Stimulated activated CD4-positive, alpha-beta T cell treated with anti-CD3 and anti-CD28 coated beads, Interleukin-4, amount 100 ng/mL, for 48 hours (primary cell): ENCODE data around the gene SLC19A1.

ENCODE experiments used
- DNase-seq, 2 donors: peaks; one replicate each; pipeline ENCODE4 v3.0.0-alpha.2; 2020; ENCODE audit warnings: low read depth in 2 of 2

The SLC19A1 gene

DNA sequence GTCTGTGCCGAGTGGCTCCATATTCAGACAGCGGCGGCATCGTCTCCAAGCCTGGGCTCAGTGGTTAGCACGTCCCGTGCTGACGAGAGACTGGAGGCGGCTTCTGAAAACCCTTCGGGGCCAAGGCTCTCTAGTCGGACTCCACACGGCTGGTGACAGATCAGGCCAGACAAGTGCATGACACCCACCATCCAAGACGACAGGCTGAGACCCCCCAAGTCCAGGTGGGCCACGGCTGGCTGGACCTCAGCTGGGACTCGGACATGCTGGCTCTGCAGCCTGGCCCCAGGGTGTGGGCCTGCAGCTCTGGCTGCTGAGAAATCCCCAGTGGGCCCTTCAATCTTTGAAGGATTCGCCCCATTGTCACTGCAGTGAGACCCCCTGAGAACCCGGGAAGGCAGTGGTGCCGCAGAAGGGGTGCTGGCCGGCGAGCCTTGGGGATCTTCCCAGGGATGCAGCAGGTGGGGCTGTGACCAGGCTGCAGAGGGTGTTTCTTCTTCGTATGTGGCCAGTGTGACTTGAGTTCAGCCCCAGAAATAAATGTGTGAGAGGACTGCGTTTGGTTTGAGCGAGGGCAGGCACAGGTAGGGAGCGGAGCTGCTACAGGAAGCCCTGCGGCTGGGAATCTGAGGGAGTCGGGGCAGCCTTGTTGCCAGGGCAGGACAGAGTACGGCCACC, 15.9 kb upstream of the SLC19A1 start:
- no peak for DNase-seq

DNA sequence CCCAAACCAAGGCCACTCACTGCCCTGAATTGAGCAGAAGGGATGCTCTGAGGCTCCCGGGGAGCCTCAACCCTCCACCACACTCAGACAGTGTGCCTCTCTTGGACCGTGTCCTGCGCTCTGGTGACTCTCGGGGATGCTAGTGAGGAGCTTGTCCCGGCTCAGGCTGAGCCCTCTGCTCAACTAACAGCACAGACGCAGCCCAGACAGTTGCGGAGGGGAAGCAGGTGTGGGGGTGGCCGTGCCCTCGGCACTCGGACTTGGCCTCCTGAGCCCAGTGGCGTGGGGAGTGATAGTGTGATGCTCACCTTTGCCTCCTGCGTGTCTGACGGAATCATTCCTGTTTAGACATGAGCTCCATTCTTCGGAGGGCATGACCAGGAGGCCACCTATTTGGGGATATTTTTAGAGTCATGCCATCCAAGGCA, 15.4 kb upstream of the SLC19A1 start:
- DNase-seq, result no peak

DNA sequence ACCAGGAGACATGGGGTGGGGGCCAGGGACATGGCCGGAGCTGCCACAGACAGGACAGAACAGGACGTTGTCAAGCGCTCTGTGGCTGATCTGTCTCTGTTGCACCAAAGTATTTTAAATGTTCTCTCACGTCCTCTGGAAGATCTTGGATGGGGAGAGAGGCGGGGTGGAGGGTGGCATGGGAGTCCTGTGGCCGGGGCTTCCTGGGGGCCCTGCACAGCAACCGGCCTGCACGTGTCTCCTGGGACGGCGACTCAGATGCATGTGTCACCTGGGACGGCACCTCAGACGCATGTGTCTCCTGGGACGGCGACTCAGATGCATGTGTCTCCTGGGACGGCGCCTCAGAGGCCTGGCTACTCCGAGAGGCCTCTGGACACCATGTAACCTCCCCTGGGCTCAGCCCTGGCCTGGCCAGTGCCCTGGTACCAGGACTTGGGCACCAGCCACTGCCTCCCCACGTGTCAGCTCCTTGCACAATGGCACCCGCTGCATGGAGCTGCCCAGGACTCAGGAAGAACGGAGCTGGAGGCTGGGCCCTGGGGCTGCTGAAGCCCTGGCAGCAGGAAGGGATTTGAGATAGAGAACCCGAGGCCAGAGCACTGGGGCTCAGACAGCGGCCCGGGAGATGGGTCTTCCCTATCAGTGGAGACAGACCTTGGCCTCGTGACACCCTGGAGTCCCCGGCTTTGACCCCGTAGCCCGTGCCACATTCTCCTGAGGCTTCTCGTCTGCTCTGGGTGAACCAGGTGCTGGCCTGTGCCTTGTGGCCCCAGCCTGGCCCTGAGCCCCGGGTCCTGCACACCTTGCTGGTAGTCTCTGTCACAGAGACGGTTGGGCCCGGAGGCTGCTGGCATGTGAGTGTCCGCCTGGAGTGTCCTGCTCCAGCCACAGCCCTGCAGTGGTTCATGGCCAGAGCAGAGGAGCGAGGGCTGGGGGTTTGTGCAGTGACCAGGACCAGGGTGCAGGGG, 14.7 kb upstream of the SLC19A1 start:
- no peak for DNase-seq

DNA sequence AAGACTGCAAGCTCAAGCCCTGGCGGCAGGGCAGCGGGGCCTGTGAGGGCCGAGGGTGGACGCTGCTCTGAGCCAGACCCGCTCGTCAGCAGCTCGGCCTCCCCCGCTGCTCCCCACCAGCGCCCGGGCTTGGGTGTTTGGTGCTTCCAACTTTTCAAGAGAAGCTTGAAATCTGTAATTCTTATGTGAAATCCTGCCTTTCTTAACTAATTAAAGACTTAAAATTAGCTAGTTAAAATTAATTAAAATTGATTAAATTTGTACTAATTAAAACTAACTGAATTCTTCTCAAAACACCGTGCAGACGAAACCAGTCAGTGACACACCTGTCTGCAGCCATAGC, 14.0 kb upstream of the SLC19A1 start:
- DNase-seq, result no peak

DNA sequence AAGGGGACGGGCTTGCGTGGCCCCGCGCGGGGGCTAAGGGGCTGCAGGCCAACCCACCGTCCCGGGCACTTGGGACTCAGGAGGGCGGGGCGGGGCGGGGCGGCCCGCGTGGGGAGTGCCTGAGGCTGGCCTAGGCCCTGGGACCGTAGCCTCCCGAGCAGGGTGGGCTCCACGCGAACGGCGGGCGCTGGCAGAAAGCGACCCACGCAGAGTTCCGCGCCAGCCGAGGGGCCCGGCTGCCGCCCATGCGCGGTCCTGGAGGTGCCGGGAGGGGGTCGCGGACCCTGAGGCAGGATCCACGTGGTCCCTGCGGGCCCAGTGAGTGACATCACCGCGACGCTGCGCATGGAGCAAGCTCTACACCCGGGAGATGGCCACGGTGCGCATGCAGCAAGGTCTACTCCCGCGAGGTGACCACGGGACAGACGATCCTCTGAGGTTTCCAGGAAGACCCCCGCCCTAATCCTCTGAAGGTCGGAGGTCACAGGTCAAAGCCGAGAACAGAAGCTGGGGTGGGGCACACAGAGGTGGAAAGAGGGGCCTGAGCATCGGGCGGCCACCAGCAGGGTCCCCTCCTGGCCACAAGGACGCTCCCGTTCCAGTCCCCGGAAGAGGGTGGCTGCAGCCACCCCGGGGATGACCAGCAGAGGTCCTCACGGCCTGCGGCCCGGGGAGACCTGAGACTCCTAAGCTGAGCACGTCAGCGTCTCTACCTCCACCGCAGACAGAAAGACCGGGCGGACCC, 13.5 kb upstream of the SLC19A1 start:
- DNase-seq, result peak; percentile 25 to 54

DNA sequence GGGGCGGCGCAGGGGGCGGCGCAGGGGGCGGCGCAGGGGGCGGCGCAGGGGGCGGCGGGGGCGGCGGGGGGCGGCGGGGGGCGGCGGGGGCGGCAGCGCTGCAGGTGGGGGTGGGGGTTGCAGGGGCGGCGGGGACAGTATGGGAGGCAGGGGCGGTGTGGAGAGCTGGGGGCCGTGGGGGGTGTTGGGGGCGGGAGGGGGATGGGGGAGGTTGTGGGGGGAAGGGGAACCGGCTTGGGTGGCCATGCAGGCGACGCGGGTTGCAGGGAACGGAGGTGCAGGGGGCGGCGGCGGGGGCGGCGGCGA, 13.0 kb upstream of the SLC19A1 start:
- no peak for DNase-seq

DNA sequence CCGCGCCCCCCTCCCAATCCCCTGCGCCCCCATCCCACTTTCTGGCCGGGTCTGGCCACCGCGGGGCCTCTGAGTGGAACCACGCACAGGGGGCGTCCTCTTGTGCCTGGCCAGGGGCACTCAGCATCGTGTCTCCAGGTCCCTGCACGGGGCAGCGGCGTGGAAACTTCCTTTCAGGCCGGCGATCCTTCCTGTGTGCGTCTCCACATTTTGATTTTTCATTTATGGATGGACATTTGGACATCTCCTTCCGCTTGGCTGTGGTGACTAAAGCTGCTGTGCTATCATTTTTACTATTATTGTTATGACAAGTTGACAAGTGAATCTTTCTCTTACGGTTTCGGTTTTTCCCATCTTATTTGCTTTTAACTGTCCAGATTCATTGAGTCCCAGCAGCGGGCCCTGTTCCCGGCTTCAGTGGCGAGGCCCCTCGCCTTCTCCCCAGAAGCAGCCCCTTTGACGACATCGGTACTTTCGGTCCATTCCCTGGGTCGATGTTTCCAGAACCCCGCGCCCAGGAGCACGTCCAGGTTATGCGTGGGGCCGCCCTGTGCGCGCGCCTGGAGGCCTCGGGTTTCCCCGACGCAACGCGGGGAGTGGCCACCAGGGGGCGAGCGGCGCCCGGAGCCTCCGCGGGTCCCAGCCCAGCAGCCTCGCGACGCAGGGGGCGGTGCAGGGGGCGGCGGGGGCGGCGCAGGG, 12.4 kb upstream of the SLC19A1 start:
- DNase-seq, result peak; percentile 79 to 92

DNA sequence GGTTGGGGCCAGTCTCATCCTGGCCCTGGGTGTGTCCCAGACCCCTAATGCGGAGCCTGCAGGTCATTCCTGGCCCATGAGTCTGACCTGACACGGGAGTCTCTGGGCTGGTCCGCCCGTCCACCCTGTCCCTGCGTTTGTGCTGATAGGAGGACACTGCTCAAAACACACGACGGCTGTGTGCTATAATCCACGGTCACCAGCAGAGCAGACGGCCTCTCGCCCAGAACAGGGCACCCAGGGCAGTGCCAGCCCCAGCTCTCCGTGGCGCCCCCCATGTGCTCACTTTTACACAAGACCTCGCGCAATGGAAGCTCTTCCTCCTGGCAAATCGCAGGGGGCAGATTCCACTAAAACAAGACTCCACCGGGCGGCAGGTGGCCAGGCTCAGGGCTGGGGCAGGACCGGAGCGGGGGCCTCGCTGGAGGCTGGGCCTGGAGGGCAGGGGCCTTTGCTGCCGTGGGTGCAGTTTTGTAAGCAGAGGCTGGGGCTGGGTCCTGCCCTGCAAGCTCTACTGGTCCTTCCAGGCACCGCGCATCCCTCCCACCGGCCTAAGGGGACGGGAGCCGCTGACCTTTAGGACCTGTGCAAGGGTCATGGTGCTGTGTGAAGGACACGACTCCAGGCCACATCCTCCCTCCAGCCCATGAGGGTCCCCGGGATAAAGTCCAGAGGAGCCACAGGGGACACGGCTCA, 10.6 kb upstream of the SLC19A1 start:
- DNase-seq, result no peak

DNA sequence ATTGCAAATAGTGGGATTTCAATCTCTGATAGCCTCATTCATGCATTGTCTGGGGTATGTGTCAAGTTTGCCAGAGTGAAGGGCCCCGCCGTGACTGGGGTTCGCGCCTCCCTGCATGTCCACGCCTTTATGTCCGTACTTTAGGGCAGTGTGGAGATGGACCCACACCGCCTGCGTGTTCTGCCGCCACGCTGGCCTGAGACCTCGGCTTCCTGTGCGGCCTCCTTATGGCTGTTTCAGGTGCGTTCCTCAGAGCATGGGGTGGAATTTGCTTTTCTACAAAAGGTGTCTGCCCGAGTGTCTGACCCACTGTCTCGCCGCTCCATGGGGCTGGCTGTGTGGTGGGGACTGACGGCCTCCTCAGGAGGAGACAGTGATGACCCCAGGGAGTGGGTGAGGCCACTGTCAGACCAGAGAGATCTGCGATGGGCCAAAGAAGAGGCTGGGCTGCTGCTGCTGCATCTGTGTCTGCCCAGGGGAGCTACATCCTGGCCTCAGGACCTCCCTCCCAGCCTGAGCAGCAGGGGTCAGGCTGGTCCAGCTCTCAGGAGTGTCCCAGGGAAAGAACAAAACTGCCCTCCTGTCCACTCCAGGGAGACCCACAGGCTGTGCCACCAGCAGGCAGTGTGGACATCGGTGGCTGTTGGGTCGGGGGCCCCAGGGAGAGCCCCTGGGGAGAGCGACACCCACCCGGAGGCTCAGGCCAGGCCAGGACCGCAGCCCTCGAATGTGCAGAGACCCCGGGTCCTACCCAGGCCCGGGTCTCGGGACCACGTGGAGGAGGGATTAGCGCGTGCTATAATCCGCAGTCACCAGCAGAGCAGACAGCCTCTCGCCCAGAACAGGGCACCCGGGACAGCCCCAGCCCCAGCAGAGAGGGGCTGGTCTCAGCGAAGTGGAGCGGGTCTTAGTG, 9.8 kb upstream of the SLC19A1 start:
- DNase-seq, result no peak

DNA sequence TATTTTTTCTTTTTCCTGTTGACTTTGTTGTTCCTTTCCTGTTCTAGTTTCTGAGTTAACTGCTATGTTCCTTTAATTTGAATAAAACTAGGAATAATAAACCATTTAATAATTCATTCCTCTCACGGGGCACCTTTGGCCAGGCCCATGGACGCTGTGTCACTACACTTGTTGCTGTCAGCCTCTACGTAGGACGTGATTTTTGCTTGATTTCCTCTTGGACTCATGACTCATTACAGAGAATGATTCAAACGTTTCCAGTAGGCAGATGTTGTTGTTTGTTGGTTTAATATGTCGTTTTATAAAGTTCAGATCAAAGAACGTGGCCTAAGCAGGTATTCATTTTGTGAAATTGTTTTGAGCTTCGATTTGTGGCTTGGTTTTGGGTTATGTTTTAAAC, 9.1 kb upstream of the SLC19A1 start:
- DNase-seq, result peak in 1 of 2 donors; percentile 38

DNA sequence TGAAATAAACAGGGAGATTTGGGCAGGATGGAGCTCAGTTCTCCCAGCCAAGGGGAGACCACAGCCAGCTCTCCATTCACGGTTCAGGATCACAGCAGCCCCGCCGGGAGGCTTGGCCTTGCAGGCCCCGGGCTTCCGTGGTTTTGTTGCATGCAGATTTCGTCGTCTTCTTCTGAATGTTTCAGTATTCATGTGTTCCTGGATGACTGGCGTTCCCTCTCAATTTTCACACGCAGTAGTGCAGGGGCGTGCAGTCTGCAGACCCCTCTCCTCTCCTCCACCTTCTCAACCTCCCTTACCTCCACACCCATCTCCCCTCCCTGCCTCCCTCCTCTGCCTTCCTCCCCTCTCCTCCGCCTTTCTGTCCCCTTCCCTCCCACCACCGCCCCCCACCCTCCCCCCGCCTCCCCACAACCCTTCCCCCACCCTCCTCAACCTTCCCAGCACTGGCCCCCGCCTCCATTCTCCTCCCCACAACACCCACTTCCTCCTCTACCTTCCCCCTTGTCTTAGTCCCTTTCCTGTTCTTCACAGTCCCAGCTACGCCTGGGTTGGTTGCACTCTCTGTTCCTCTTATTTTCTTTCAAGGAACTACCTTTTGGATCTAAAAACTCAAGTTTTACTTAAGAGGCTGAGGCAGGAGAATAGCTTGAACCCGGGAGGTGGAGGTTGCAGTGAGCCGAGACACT, 8.4 kb upstream of the SLC19A1 start:
- DNase-seq, result peak in 1 of 2 donors; percentile 53

DNA sequence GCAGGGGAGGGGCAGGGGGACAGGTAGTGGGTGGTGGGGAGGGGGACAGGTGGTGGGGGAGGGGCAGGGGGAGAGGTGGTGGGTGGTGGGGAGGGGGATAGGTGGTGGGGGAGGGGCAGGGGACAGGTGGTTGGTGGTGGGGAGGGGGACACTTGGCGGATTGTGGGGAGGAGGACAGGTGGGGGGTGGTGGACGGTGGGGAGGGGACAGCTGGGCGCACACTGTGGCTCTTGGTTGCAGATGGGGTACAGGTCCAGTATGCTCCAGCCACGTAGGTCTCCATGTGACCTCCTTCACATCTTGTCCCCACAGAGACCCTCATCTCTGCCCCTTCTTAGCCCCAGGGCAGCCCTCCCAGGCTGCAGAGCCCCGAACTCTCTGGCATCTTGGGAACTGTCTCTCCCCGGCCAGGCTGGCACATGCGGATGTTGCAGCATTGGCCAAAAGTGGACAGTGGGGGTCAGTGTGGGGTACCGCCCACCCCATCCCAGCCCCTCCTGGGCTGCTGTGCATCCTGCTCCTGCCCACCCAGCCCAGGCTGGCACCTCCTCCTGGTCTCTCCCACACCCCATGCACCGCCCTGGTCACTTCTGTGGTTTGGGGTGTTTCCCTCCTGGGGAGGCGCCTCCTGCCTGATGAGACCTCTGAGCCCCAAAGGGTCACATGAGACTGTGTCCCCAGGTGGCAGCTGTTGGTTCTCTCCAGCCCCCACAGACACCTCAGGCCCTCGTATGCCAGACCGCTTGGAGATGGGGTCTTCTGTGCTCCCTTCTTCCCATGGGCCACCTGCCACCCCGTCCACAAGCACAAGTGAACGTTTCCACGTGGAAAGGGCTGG, 7.6 kb upstream of the SLC19A1 start:
- no peak for DNase-seq

DNA sequence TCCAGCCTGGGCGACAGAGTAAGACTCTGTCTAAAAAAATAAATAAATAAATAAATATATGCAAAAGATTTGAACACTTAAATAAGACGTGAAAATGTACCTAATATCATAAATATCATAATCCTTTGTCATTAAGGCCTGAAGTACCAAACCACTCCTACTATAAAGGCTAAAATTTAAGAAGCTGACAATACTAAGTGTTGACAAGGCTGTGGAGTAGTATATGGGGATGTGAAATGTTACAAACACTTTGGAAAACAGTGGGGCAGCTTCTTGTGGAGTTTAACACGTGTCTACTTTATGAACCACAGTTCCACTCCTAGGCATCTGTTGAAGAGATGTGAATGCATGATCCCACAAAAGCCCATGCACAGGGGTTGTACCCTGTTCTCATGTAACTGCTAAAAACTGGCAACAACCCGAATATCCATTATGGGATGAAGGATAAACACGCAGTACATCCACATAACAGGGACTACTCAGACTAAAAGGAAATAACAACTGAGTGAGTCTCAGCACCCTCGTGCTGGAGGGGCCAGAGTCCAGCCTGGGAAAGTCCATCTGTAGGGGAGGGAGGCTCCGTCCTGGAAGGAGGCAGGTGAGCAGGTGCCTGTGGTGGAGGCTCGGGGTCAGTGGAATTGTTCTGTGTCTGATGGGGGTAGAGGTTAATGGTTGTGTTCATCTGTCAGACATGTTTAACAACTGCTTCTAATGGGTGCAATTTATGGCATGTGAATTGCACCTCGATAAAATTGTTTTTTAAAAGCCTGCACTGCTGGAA, 6.7 kb upstream of the SLC19A1 start:
- DNase-seq, result no peak

DNA sequence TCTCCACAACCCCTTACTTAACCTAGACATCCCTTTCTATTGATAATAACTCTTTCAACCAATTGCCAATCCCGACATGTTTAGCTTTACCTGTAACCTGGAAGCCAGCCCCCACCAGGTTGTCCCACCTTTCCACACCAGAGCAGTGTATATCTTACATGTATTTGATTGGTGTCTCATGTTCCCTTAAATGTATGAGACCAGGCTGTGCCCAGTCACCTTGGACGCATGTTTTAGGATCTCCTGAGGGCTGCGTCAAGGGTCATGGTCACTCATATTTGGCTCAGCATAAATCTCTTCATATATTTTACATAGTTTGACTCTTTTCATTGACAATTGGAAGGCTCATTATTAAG, 5.3 kb upstream of the SLC19A1 start:
- DNase-seq, result no peak

DNA sequence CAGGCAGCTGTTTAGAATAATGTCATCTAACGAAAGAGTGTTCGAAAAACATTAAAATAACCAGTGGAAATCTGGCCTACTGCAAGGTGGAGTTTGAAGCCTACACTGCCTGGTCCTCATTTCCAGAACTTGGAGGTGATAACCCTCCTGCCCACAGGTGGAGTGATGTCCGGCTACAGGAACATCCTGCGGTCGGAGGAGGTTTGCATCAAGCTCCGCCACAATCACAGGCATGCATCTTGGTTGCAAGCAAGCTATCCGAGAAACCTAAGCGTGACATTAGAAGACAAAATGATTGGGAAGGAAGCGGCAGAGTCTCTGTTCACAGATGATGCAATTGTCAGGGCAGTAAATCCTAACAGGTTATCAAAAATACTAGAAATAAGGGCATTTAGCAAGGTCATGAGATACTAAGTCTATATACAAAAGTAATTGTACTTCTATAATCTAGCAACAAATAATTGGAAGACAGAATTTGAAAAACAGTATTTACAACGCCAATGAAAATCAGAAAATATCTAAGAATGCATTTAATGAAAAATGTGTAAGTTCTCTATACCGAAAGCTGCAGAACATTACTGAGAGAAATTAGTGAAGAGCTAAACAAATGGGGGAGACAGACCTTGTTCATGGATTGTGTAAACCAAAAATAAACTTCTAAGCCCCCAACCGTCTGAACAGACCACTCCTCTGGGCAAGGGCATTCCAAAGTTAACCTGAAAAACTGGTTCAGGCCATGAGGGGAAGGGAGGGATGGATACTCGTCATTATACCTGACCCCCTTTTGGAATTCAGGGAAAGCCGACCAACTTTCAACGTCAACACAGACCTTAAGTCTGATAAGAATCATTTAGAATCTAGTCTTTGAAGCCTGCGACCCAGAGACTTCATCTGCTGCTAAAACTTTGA, 4.7 kb upstream of the SLC19A1 start:
- DNase-seq, result no peak

DNA sequence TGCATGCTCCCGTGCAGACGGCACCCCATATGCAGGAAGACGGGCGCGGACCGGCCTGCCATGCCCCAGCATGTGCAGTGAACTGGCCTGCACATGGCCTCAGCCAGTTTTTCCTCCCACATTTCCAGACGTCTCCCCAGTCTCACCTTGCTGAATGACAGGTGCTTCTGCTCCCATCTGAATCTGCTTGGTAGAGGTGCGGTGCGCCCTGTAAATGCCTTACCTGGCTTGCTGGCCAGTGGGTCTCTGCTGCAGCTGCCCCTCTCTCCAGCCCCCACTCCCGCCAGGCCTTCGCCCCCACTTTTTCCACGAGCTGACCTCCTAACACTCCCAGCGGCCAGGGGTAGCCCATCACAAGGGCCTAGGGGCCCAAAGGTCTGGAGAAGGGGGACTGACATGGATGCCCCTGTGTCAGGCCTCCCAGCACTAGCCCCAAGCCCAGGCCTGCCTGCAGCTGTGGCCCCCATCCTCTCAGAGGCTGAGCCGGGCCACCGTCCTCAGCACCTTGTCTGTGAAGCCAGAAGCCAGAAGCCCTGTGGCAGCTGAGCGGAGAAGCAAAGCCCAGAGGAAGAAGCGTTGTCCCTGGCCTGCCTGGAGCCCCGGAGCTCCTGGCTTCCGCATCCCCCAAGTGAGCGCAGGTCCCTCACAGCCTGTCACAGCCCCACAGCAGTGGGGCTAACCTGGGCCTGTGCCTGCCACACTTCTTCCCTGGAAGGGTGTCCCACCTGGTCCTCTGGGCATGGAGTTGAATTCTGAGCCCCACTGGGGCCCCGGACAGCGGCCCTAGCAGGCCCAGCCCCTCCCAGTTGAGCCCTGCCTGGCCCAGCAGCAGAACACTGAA, 3.7 kb upstream of the SLC19A1 start:
- DNase-seq, result no peak
